CD4-positive, CD25-positive, alpha-beta regulatory T cell (primary cell): Measurements from ENCODE around the gene SMURF2. TPM values are rescaled to one million over a fixed set of nuclear protein-coding genes. Genes with fewer than 3 reads are reported as not detected.
"Not testable (repeated sequence)": the region's sequence is repeated elsewhere in the genome, so short reads cannot be mapped to it uniquely, and the experiment has no call there.

Experiments
- ATAC-seq, 2 donors: fragments of 150-1000 bp; cut with Tn5 transposase; one replicate each; pipeline ENCODE4 v1.10.0; 2021; ENCODE audit warnings: low read depth in 2 of 2, moderate number of reproducible peaks in 2 of 2, moderate library complexity in 1 of 2
- DNase-seq, 3 donors: peaks; one replicate each; pipeline versions ENCODE4 v3.0.0 to v3.0.0-alpha.2; 2012 to 2022; ENCODE audit warnings: mixed read lengths in 1 of 3
- H3K27ac ChIP-seq: one replicate; pipeline ENCODE4 v1.7.0; 2013; ENCODE audit warnings: mild to moderate bottlenecking, low read length; ENCODE audit not compliant: insufficient read depth, poor library complexity, severe bottlenecking
- H3K27me3 ChIP-seq: one replicate; pipeline ENCODE4 v1.7.0; 2013; ENCODE audit warnings: low read length; ENCODE audit not compliant: control insufficient read depth, insufficient read depth
- H3K36me3 ChIP-seq: one replicate; pipeline ENCODE4 v1.7.0; 2013; ENCODE audit warnings: mild to moderate bottlenecking, low read length, moderate library complexity; ENCODE audit not compliant: control insufficient read depth, insufficient read depth
- H3K4me1 ChIP-seq: 2 replicates; pipeline ENCODE4 v1.7.0; 2013; ENCODE audit warnings: mild to moderate bottlenecking, low read length; ENCODE audit not compliant: insufficient read depth, control insufficient read depth, poor library complexity, severe bottlenecking
- H3K4me3 ChIP-seq: one replicate; pipeline ENCODE4 v1.7.0; 2013; ENCODE audit warnings: low read depth, mild to moderate bottlenecking, low read length, moderate library complexity
- H3K9me3 ChIP-seq, 2 experiments: 1 replicate in 1 of 2; 2 replicates in 1 of 2; pipeline ENCODE4 v1.7.0; 2013; ENCODE audit warnings: low read length in 2 of 2, mild to moderate bottlenecking in 1 of 2, moderate library complexity in 1 of 2; ENCODE audit not compliant: control insufficient read depth in 2 of 2
- H3K27ac Mint-ChIP-seq, 3 donors: one replicate each; pipeline ENCODE4 v1.8.0; 2020 to 2022; ENCODE audit warnings: mild to moderate bottlenecking in 3 of 3, mixed read lengths in 3 of 3, moderate library complexity in 2 of 3
- H3K27me3 Mint-ChIP-seq: one replicate; pipeline ENCODE4 v1.8.0; 2022; ENCODE audit warnings: mild to moderate bottlenecking, mixed read lengths
- H3K36me3 Mint-ChIP-seq: one replicate; pipeline ENCODE4 v1.8.0; 2020; ENCODE audit warnings: mixed read lengths
- H3K4me1 Mint-ChIP-seq, 4 donors: one replicate each; pipeline ENCODE4 v1.8.0; 2020 to 2022; ENCODE audit warnings: mixed read lengths in 4 of 4, mild to moderate bottlenecking in 1 of 4
- H3K4me3 Mint-ChIP-seq, 4 donors: one replicate each; pipeline ENCODE4 v1.8.0; 2020 to 2022; ENCODE audit warnings: mild to moderate bottlenecking in 4 of 4, mixed read lengths in 4 of 4, moderate library complexity in 3 of 4
- H3K9me3 Mint-ChIP-seq, 7 donors: one replicate each; pipeline ENCODE4 v1.8.0; 2020 to 2022; ENCODE audit warnings: mixed read lengths in 7 of 7, mild to moderate bottlenecking in 3 of 7, moderate library complexity in 2 of 7
- polyA plus RNA-seq, 4 donors: library from polyadenylated mRNA; unstranded; fragments of 300-500 nt; fragmentation: Illumina TruSeq; gene quantifications; one replicate each; pipeline ENCODE4 v1.2.3, GENCODE V29; 2021
- total RNA-seq: library from RNA; stranded (reverse); gene quantifications from one replicate; pipeline ENCODE4 v1.2.3, GENCODE V29; 2022

The SMURF2 gene
- total and polyA plus RNA-seq, 5 donors from 2014 or later: 4.0 to 18.7 (median 4.7) TPM

GRCh38 chr17:64614266-64615027 lies 47.7 kb downstream of the SMURF2 start:
- H3K27me3 ChIP-seq: no peaks in the 10 kb centered on the region
- no peaks in the 10 kb centered on the region for H3K4me1 ChIP-seq
- H3K36me3 ChIP-seq: no peaks in the 10 kb centered on the region
- Mint-ChIP-seq H3K27me3 (no peaks in the 10 kb centered on the region), H3K4me1 (peaks cover 9 to 42% (median 20%) of the 10 kb centered on the region in 4 donors), H3K9me3 (no peaks in the 10 kb centered on the region), H3K4me3 (no peak overlapping the region), H3K27ac (peak overlapping the region in 2 of 3 donors; percentile 9 to 16), H3K36me3 (no peaks in the 10 kb centered on the region)
- no peak overlapping the region for H3K4me3 ChIP-seq
- ATAC-seq (no peak), DNase-seq (no peak)
- no peak overlapping the region for H3K27ac ChIP-seq
- H3K9me3 ChIP-seq: no peaks in the 10 kb centered on the region

- Histone ChIP-seq H3K36me3 (no peaks in the 10 kb centered on the region), H3K27me3 (no peaks in the 10 kb centered on the region), H3K4me3 (no peak overlapping the region), H3K9me3 (no peaks in the 10 kb centered on the region), H3K4me1 (no peaks in the 10 kb centered on the region), H3K27ac (no peak overlapping the region)
- Mint-ChIP-seq H3K4me3 (no peak overlapping the region), H3K27ac (no peak overlapping the region), H3K9me3 (no peaks in the 10 kb centered on the region), H3K27me3 (no peaks in the 10 kb centered on the region), H3K36me3 (no peaks in the 10 kb centered on the region), H3K4me1 (peaks cover 13 to 48% (median 24%) of the 10 kb centered on the region in 4 donors)
- ATAC-seq (no peak), DNase-seq (no peak)
Measured at GRCh38 chr17:64611369-64611768, 50.7 kb downstream of the SMURF2 start.

- H3K9me3 Mint-ChIP-seq, H3K36me3 Mint-ChIP-seq, ATAC-seq, H3K9me3 ChIP-seq, H3K27ac ChIP-seq, H3K4me3 ChIP-seq, H3K27ac Mint-ChIP-seq, H3K4me1 ChIP-seq, H3K4me3 Mint-ChIP-seq, H3K27me3 ChIP-seq, H3K36me3 ChIP-seq, H3K27me3 Mint-ChIP-seq, DNase-seq: not testable (repeated sequence)
- H3K4me1 Mint-ChIP-seq: peaks cover 9 to 51% (median 30%) of the 10 kb centered on the region in 4 donors
Measured at GRCh38 chr17:64610244-64610643, 51.9 kb downstream of the SMURF2 start.

- no peak overlapping the region for H3K4me3 Mint-ChIP-seq
- ATAC-seq (no peak), DNase-seq (peak in 1 of 3 donors; percentile 7)
- no peaks in the 10 kb centered on the region for H3K27me3 Mint-ChIP-seq
- Histone ChIP-seq H3K9me3 (no peaks in the 10 kb centered on the region), H3K27me3 (no peaks in the 10 kb centered on the region), H3K36me3 (no peaks in the 10 kb centered on the region), H3K27ac (no peak overlapping the region), H3K4me3 (no peak overlapping the region), H3K4me1 (no peaks in the 10 kb centered on the region)
- peaks cover 3% of the 10 kb centered on the region for H3K36me3 Mint-ChIP-seq
- peaks cover 13 to 42% (median 22%) of the 10 kb centered on the region in 4 donors for H3K4me1 Mint-ChIP-seq
- peak overlapping the region in 2 of 3 donors; percentile 1 to 8 for H3K27ac Mint-ChIP-seq
- H3K9me3 Mint-ChIP-seq: no peaks in the 10 kb centered on the region
Measured at GRCh38 chr17:64608571-64608981, 53.5 kb downstream of the SMURF2 start.

- Histone ChIP-seq H3K36me3 (no peaks in the 10 kb centered on the region), H3K4me1 (no peaks in the 10 kb centered on the region), H3K4me3 (no peak overlapping the region), H3K9me3 (no peaks in the 10 kb centered on the region), H3K27ac (no peak overlapping the region), H3K27me3 (no peaks in the 10 kb centered on the region)
- Mint-ChIP-seq H3K4me1 (peaks cover 13 to 39% (median 21%) of the 10 kb centered on the region in 4 donors), H3K9me3 (no peaks in the 10 kb centered on the region), H3K4me3 (no peak overlapping the region), H3K36me3 (peaks cover 3% of the 10 kb centered on the region), H3K27me3 (no peaks in the 10 kb centered on the region), H3K27ac (no peak overlapping the region)
- ATAC-seq: no peak
- DNase-seq: no peak
Measured at GRCh38 chr17:64607862-64608565, 54.1 kb downstream of the SMURF2 start.

GRCh38 chr17:64604532-64604931 lies 57.6 kb downstream of the SMURF2 start:
- H3K27me3 ChIP-seq, H3K27me3 Mint-ChIP-seq, DNase-seq, H3K9me3 Mint-ChIP-seq, H3K36me3 Mint-ChIP-seq, H3K27ac ChIP-seq, H3K9me3 ChIP-seq, H3K27ac Mint-ChIP-seq, H3K4me3 ChIP-seq, ATAC-seq, H3K36me3 ChIP-seq, H3K4me1 ChIP-seq, H3K4me3 Mint-ChIP-seq: not testable (repeated sequence)
- H3K4me1 Mint-ChIP-seq: peaks cover 16 to 40% (median 27%) of the 10 kb centered on the region in 4 donors

- Mint-ChIP-seq H3K4me1 (peaks cover 19 to 40% (median 31%) of the 10 kb centered on the region in 4 donors), H3K36me3 (peaks cover 3% of the 10 kb centered on the region), H3K27ac (no peak overlapping the region), H3K4me3 (no peak overlapping the region), H3K9me3 (no peaks in the 10 kb centered on the region), H3K27me3 (no peaks in the 10 kb centered on the region)
- ATAC-seq: no peak
- Histone ChIP-seq H3K27ac (no peak overlapping the region), H3K4me3 (no peak overlapping the region), H3K27me3 (no peaks in the 10 kb centered on the region), H3K36me3 (no peaks in the 10 kb centered on the region), H3K4me1 (peaks cover 8% of the 10 kb centered on the region), H3K9me3 (no peaks in the 10 kb centered on the region)
- no peak for DNase-seq
Measured at GRCh38 chr17:64603987-64604386, 58.1 kb downstream of the SMURF2 start.
